ENCODE measurements around the gene ZNF580.

ZNF580 gene

DNA sequence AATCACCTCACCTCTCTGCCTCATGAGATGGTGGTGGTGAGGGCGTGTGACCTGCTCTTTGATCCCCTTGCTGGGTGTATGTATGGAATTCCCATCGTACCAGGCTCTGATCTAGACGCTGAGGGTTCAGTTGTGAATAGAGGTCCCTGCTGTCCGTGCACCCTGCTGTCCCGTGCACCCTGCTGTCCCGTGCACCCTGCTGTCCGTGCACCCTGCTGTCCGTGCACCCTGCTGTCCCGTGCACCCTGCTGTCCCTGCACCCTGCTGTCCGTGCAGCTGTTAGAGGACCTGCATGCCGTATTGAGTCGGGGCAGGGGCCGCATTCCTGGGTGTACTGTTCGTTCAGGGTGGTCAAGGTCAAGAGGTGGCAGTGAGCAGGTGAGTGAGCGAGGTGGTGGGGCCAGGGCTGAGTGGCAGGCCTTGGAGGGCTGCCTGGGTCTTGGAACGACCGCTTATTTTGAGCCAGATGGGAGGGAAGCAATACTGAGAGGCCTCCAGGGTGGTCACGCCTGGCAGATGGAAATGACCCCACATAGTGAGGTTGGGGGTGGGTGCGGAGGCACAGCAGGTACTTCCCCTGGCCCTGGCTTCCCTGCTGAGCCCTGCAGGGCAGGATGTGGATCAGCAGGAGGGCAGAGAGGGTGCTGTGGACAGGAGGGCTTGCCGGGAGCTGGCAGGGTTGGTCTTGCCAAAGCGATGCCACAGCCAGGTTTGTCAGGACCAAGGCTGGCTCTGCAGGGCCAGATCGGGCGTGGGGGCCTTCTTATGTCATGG is 29.7 kb downstream of the ZNF580 start:
- 0 out of 3 replicates have a peak, but pooled peaks have one; percentile 12 for ATAC-seq
- TF ChIP-seq TOX (CRISPR knock-in tag; IDR thresholded peaks at IDR 0.05; ENCODE audit: borderline replicate concordance) (no peak), BACH2 (CRISPR knock-in tag; IDR thresholded peaks at IDR 0.05; ENCODE audit: borderline replicate concordance) (no peak), CSDC2 (CRISPR knock-in tag; IDR thresholded peaks at IDR 0.05) (no peak), RARB (CRISPR knock-in tag; IDR thresholded peaks at IDR 0.05) (no peak), SNAI2 (CRISPR knock-in tag; IDR thresholded peaks at IDR 0.05) (no peak), ZNF70 (CRISPR knock-in tag; IDR thresholded peaks at IDR 0.05) (no peak), ESRRG (CRISPR knock-in tag; IDR thresholded peaks at IDR 0.05) (no peak), ZNF8 (CRISPR knock-in tag; IDR thresholded peaks at IDR 0.05) (no peak), ZFP30 (CRISPR knock-in tag; IDR thresholded peaks at IDR 0.05) (no peak), ZC3H10 (CRISPR knock-in tag; IDR thresholded peaks at IDR 0.05) (no peak), ZFP3 (CRISPR knock-in tag; IDR thresholded peaks at IDR 0.05) (no peak), ISL1 (CRISPR knock-in tag; IDR thresholded peaks at IDR 0.05) (no peak), CREB5 (CRISPR knock-in tag; IDR thresholded peaks at IDR 0.05; ENCODE audit: low read depth) (no peak), ZNF565 (CRISPR knock-in tag; conservative IDR thresholded peaks at IDR 0.05; ENCODE audit: low read depth) (no peak), GLIS3 (CRISPR knock-in tag; IDR thresholded peaks at IDR 0.05) (no peak)
- TF ChIP-seq, protein P1, sequence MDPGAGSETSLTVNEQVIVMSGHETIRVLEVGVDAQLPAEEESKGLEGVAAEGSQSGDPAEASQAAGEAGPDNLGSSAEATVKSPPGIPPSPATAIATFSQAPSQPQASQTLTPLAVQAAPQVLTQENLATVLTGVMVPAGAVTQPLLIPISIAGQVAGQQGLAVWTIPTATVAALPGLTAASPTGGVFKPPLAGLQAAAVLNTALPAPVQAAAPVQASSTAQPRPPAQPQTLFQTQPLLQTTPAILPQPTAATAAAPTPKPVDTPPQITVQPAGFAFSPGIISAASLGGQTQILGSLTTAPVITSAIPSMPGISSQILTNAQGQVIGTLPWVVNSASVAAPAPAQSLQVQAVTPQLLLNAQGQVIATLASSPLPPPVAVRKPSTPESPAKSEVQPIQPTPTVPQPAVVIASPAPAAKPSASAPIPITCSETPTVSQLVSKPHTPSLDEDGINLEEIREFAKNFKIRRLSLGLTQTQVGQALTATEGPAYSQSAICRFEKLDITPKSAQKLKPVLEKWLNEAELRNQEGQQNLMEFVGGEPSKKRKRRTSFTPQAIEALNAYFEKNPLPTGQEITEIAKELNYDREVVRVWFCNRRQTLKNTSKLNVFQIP (CRISPR knock-in tag; IDR thresholded peaks at IDR 0.05; ENCODE audit: borderline replicate concordance, low read depth): no peak
- TF ChIP-seq, protein P2, sequence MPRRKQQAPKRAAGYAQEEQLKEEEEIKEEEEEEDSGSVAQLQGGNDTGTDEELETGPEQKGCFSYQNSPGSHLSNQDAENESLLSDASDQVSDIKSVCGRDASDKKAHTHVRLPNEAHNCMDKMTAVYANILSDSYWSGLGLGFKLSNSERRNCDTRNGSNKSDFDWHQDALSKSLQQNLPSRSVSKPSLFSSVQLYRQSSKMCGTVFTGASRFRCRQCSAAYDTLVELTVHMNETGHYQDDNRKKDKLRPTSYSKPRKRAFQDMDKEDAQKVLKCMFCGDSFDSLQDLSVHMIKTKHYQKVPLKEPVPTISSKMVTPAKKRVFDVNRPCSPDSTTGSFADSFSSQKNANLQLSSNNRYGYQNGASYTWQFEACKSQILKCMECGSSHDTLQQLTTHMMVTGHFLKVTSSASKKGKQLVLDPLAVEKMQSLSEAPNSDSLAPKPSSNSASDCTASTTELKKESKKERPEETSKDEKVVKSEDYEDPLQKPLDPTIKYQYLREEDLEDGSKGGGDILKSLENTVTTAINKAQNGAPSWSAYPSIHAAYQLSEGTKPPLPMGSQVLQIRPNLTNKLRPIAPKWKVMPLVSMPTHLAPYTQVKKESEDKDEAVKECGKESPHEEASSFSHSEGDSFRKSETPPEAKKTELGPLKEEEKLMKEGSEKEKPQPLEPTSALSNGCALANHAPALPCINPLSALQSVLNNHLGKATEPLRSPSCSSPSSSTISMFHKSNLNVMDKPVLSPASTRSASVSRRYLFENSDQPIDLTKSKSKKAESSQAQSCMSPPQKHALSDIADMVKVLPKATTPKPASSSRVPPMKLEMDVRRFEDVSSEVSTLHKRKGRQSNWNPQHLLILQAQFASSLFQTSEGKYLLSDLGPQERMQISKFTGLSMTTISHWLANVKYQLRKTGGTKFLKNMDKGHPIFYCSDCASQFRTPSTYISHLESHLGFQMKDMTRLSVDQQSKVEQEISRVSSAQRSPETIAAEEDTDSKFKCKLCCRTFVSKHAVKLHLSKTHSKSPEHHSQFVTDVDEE (CRISPR knock-in tag; IDR thresholded peaks at IDR 0.05): no peak
- TF ChIP-seq, protein P3, sequence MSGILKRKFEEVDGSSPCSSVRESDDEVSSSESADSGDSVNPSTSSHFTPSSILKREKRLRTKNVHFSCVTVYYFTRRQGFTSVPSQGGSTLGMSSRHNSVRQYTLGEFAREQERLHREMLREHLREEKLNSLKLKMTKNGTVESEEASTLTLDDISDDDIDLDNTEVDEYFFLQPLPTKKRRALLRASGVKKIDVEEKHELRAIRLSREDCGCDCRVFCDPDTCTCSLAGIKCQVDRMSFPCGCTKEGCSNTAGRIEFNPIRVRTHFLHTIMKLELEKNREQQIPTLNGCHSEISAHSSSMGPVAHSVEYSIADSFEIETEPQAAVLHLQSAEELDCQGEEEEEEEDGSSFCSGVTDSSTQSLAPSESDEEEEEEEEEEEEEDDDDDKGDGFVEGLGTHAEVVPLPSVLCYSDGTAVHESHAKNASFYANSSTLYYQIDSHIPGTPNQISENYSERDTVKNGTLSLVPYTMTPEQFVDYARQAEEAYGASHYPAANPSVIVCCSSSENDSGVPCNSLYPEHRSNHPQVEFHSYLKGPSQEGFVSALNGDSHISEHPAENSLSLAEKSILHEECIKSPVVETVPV (CRISPR knock-in tag; IDR thresholded peaks at IDR 0.05): no peak
- TF ChIP-seq, protein P4, sequence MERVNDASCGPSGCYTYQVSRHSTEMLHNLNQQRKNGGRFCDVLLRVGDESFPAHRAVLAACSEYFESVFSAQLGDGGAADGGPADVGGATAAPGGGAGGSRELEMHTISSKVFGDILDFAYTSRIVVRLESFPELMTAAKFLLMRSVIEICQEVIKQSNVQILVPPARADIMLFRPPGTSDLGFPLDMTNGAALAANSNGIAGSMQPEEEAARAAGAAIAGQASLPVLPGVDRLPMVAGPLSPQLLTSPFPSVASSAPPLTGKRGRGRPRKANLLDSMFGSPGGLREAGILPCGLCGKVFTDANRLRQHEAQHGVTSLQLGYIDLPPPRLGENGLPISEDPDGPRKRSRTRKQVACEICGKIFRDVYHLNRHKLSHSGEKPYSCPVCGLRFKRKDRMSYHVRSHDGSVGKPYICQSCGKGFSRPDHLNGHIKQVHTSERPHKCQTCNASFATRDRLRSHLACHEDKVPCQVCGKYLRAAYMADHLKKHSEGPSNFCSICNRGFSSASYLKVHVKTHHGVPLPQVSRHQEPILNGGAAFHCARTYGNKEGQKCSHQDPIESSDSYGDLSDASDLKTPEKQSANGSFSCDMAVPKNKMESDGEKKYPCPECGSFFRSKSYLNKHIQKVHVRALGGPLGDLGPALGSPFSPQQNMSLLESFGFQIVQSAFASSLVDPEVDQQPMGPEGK (CRISPR knock-in tag; IDR thresholded peaks at IDR 0.05; ENCODE audit: borderline replicate concordance): no peak

DNA sequence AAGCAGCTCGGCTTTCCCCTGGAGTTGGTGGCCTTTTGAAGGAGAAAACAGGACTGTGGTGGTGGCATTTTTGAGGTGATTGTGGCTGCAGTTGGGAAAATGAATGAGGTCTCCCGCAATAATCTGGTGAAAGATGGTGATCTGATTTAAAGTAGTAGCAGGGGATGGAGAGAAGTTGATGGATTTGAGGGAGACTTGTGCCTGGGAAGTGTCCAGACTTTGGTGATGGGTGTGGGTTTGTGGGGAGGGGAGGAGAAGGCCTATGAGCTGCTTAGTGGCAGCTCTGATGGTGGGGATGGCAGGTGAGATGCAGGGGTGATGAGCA is 30.2 kb downstream of the ZNF580 start:
- TF ChIP-seq GLIS3 (CRISPR knock-in tag; IDR thresholded peaks at IDR 0.05): no peak
- no peak for TF ChIP-seq SNAI2 (CRISPR knock-in tag; IDR thresholded peaks at IDR 0.05)
- TF ChIP-seq, protein P1 (CRISPR knock-in tag; IDR thresholded peaks at IDR 0.05; ENCODE audit: borderline replicate concordance, low read depth): no peak
- no peak for TF ChIP-seq ZNF565 (CRISPR knock-in tag; conservative IDR thresholded peaks at IDR 0.05; ENCODE audit: low read depth)
- TF ChIP-seq ZNF70 (CRISPR knock-in tag; IDR thresholded peaks at IDR 0.05): no peak
- TF ChIP-seq BACH2 (CRISPR knock-in tag; IDR thresholded peaks at IDR 0.05; ENCODE audit: borderline replicate concordance): no peak
- TF ChIP-seq CSDC2 (CRISPR knock-in tag; IDR thresholded peaks at IDR 0.05): no peak
- TF ChIP-seq, protein P4 (CRISPR knock-in tag; IDR thresholded peaks at IDR 0.05; ENCODE audit: borderline replicate concordance): no peak
- no peak for TF ChIP-seq ZNF8 (CRISPR knock-in tag; IDR thresholded peaks at IDR 0.05)
- TF ChIP-seq ZC3H10 (CRISPR knock-in tag; IDR thresholded peaks at IDR 0.05): no peak
- no peak for TF ChIP-seq PPARA (CRISPR knock-in tag; IDR thresholded peaks at IDR 0.05; ENCODE audit: borderline replicate concordance)
- no peak for TF ChIP-seq ESRRG (CRISPR knock-in tag; IDR thresholded peaks at IDR 0.05)
- TF ChIP-seq, protein P3 (CRISPR knock-in tag; IDR thresholded peaks at IDR 0.05): no peak

More for the DNA sequence above, 30.2 kb downstream of the ZNF580 start:
- ATAC-seq: no peak
